Stimulated activated naive CD8-positive, alpha-beta T cell treated with anti-CD3 and anti-CD28 coated beads, Interleukin-15, amount 100 ng/mL, for 72 hours (primary cell): ENCODE results near the gene DIAPH3.

Experiments used
- ATAC-seq: fragments of 150-1000 bp; cut with Tn5 transposase; 2 replicates; pipeline ENCODE4 v1.10.0; 2021; ENCODE audit warnings: mild to moderate bottlenecking, moderate library complexity
- DNase-seq, 2 donors: peaks; one replicate each; pipeline ENCODE4 v3.0.0; 2021 to 2022
- H3K27ac Mint-ChIP-seq, 2 donors: one replicate each; pipeline ENCODE4 v1.8.0; 2022; ENCODE audit warnings: mild to moderate bottlenecking in 2 of 2, mixed read lengths in 2 of 2, moderate library complexity in 2 of 2
- H3K27me3 Mint-ChIP-seq: one replicate; pipeline ENCODE4 v1.8.0; 2022; ENCODE audit warnings: mixed read lengths
- H3K4me1 Mint-ChIP-seq: one replicate; pipeline ENCODE4 v1.8.0; 2022; ENCODE audit warnings: mild to moderate bottlenecking, mixed read lengths
- H3K4me3 Mint-ChIP-seq, 2 donors: one replicate each; pipeline ENCODE4 v1.8.0; 2022; ENCODE audit warnings: mild to moderate bottlenecking in 2 of 2, mixed read lengths in 2 of 2, moderate library complexity in 1 of 2
- H3K9me3 Mint-ChIP-seq, 2 donors: one replicate each; pipeline ENCODE4 v1.8.0; 2022; ENCODE audit warnings: mixed read lengths in 2 of 2

DIAPH3 gene

DNA sequence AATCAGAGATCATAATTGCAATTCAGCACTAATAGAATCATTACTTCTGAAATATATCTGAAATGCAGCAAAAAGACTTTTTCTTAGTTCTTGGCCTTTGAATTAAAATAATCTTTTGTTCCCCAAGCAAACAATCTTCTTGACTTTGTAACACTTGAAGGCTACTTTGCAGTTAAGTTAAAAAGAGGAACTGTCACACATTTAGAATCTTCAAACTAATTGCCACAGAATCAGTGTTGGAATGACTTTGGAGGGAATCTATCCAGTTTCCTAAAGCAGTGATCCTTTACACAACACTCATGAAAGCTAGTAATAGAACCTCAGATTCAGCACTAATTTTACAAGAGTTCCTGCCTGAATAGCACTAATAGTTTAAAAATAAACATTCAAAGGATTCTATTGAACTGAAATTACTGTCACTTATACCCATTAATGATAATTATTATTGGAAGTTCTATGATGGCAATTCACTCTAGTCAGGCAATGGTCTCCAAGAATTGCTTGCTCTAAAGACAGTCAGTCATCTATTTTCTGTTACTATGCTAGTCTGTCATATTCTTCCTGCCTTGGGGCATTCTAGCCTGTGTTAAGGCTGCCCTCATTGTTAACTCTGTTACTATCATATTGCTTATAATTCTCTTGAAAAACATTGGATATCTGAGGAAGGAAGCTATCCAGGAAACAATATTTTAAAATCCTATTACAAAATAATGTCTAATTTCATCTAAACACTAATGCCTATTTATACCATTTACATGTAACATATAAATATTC is 362.4 kb downstream of the DIAPH3 start:
- no peak overlapping the region for H3K27ac Mint-ChIP-seq
- H3K9me3 Mint-ChIP-seq = no peaks in the 10 kb centered on the region
- H3K27me3 Mint-ChIP-seq = no peaks in the 10 kb centered on the region
- ATAC-seq = no peak
- H3K4me3 Mint-ChIP-seq = no peak overlapping the region
- no peak for DNase-seq
- H3K4me1 Mint-ChIP-seq = no peaks in the 10 kb centered on the region

DNA sequence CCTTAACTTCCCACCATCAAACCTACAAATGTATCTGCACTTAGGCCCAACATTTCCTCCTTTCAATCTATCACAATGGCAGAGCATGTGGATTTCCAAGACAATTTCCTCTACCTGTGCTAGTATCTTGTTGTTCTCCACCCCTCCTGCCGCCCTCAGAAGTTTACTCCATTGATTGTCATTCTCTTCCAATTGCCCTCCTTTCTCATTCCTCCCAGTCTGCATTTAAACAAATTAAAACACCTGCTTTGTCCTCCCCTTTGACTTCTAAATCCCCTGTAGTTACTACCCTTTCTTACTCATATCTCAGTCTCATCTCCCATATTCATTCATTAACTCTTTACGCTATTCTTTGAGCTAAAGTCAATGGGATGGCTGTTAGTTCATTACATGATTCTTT is 370.6 kb downstream of the DIAPH3 start:
- H3K9me3 Mint-ChIP-seq = no peaks in the 10 kb centered on the region
- no peak overlapping the region for H3K27ac Mint-ChIP-seq
- H3K27me3 Mint-ChIP-seq = no peaks in the 10 kb centered on the region

DNA sequence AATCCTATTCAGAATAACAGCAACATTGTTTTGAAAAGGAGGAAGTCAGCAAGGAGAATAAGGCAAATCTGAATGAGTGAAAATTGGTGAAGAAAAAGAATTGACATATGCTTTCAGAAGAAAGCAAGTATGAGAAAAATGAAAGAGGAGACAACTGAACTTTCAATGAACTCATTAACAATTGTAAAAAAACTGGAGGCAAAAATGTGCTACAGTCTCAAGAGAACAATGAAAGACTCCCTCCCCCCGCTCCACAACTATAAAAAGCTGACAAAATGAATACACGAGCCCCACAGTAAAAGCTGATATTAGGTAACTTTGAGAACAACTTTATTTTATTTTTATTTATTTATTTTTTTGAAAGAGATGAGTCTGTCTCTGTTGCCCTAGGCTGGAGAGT is 373.1 kb downstream of the DIAPH3 start:
- ATAC-seq = no peak
- H3K4me1 Mint-ChIP-seq = no peaks in the 10 kb centered on the region
- no peak overlapping the region for H3K4me3 Mint-ChIP-seq
- no peaks in the 10 kb centered on the region for H3K27me3 Mint-ChIP-seq
- no peak for DNase-seq
- no peaks in the 10 kb centered on the region for H3K9me3 Mint-ChIP-seq
- H3K27ac Mint-ChIP-seq = no peak overlapping the region

More for the DNA sequence above, 370.6 kb downstream of the DIAPH3 start:
- Mint-ChIP-seq H3K4me1 (no peaks in the 10 kb centered on the region), H3K4me3 (no peak overlapping the region)
- ATAC-seq (no peak), DNase-seq (no peak)

DNA sequence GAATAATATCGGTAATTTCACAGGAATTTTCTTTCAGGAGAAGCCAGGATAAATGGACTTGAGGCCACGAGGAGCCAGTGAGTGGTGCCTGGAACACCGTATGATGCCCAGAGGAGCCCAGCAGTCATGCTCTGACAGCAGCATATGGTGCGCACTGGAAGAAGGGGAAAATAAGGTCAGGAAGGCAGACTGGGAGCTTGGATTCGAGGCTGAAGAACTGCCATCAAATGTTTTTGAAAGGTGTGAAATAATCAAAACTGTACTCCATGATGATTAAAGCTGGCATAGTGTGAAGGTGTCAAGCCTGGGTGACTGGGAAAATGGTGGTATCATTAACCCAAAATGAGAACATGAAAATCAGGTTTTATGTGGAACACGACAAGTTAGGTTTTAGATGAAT is 374.2 kb downstream of the DIAPH3 start:
- no peak for DNase-seq
- H3K27ac Mint-ChIP-seq = peak overlapping the region in 1 of 2 donors; percentile 45
- no peak for ATAC-seq
- H3K4me1 Mint-ChIP-seq = no peaks in the 10 kb centered on the region
- H3K4me3 Mint-ChIP-seq = no peak overlapping the region
- no peaks in the 10 kb centered on the region for H3K9me3 Mint-ChIP-seq
- no peaks in the 10 kb centered on the region for H3K27me3 Mint-ChIP-seq

DNA sequence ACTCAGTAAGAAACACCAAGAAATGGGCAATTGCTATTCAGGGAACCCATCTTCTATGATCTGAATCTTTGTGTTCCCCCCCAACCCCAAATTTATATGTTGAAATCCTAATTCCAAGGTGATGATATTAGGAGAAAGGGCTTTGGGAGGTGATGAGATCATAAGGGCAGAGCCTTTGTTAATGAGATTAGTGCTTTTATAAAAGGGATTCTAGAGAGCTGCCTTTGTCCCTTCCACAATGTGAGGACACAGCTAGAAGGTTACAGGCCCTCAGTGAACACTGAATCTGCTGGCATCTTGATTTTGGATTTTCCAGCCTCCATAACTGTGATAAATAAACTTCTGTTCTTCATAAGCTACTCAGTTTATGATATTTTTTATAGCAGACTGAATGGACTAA is 376.0 kb downstream of the DIAPH3 start:
- H3K27ac Mint-ChIP-seq = no peak overlapping the region
- no peak for DNase-seq
- ATAC-seq = no peak
- H3K27me3 Mint-ChIP-seq = no peaks in the 10 kb centered on the region
- H3K9me3 Mint-ChIP-seq = no peaks in the 10 kb centered on the region
- no peak overlapping the region for H3K4me3 Mint-ChIP-seq
- no peaks in the 10 kb centered on the region for H3K4me1 Mint-ChIP-seq

DNA sequence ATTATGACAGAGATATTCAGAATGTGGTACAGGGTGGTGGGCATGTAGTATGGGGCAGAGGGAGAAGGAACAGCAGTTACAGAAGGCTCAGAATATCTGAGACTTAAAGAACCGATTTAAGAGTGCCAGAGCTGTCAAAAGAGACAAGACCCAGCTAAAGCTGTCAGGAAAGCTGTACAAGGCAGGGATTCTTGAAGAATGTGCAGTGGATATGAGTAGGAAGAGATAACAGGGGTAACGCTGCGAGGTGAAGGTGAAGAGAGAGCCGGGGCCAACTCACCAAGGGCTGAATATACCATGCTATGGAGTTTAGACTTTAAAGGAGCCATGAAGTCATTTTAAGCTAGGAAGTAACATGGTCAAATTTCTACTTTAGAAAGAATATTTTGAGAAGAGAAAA is 381.0 kb downstream of the DIAPH3 start:
- Mint-ChIP-seq H3K27me3 (no peaks in the 10 kb centered on the region), H3K4me1 (no peaks in the 10 kb centered on the region), H3K4me3 (no peak overlapping the region), H3K9me3 (no peaks in the 10 kb centered on the region), H3K27ac (no peak overlapping the region)
- no peak for DNase-seq
- no peak for ATAC-seq

DNA sequence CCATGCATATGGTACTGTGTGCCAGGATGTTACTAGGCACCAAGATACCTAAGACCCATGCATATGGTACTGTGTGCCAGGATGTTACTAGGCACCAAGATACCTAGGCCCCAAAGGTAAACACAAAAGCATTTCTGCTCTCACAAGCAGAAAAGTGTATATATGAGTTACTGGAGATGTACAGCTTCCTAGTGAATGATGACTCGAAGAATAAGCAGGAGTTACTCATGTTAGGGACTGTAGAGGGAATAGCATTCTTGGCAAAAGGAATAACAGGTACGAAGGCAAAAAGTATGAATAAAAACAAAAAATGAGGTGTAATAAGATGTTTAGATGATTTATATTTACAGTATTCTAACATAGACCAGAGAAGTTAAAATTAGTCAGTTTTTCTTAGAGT is 383.7 kb downstream of the DIAPH3 start:
- Mint-ChIP-seq H3K4me3 (no peak overlapping the region), H3K27me3 (no peaks in the 10 kb centered on the region), H3K9me3 (no peaks in the 10 kb centered on the region), H3K27ac (no peak overlapping the region), H3K4me1 (no peaks in the 10 kb centered on the region)
- DNase-seq (no peak), ATAC-seq (no peak)

DNA sequence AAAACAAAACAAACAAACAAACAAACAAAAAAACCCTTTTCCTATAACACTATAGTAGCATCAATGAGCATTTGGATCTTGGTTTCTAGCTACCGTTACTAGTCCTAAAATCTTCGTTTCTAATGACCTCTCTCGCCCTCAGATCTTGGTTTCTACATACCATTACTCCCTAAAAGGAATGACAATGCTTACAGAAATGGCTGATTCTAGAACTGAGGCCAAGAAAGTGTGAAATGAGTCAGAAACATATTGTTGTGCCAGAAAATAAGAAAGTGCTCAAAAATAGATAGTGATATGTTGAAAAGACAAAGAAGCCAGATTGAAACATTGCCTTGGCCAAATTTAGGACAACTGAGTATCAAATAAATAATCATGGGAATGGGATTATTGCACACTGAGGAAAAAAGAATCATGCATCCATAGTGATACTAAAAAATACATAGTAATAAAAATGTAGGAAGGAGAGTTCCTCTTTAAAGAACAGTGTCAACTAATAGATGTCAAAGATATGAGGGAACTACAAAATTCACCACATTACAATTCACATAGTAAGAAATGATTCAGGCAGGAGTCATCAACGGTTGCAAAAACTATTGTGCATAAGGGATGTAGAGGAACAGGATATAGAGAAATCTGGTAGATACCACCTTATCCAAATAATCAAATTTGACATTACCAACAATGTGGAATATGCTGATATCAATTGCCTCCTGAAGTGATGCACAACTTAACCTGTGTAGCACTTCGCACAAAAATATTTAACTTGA is 386.6 kb downstream of the DIAPH3 start:
- DNase-seq (no peak), ATAC-seq (no peak)
- Mint-ChIP-seq H3K27ac (no peak overlapping the region), H3K27me3 (no peaks in the 10 kb centered on the region), H3K4me1 (no peaks in the 10 kb centered on the region), H3K9me3 (no peaks in the 10 kb centered on the region), H3K4me3 (no peak overlapping the region)

DNA sequence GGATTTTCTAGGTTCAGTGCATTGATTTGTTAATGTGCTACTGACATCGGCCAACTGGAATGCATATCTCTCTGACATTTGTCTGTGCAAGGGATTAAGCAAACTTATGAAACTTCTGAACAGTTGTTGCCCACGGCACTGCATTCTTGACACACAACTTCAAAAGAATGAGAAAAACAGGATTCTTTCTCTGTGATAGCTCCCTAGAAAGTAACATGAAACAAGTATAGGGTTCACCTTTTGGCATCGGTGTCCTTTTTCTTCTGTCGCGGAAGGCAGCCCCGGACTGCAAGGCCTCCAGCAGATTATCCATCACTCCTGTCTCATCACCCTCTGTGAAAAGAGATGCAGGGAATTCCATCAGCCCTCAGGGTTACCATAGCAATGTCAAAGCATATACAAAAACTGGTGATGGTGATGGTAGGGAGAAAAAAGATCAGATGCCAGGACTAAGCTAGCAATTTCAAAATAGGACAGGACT is 389.2 kb downstream of the DIAPH3 start:
- ATAC-seq (no peak), DNase-seq (no peak)
- Mint-ChIP-seq H3K9me3 (no peaks in the 10 kb centered on the region), H3K27ac (no peak overlapping the region), H3K4me3 (no peak overlapping the region), H3K4me1 (no peaks in the 10 kb centered on the region), H3K27me3 (no peaks in the 10 kb centered on the region)

DNA sequence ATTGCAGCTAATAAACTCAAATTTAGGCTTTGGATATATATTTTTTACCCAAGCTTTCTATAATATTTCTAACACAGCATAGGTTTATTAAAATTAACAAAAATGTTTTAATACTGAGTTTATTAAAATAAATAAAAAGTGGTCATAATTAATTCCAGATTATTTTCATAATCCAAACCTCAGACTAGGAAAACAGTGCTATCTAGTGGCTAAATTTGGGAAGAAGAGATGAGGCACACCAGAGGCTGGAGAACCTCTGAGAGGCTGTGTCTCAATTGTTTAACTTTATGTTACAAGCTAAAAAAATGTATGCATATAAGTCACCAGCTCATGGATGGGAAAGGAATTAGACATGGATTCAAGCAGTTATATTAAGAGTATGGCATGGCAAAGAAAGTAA is 392.5 kb downstream of the DIAPH3 start:
- Mint-ChIP-seq H3K27me3 (no peaks in the 10 kb centered on the region), H3K4me1 (no peaks in the 10 kb centered on the region), H3K9me3 (no peaks in the 10 kb centered on the region), H3K27ac (no peak overlapping the region), H3K4me3 (no peak overlapping the region)
- no peak for DNase-seq
- ATAC-seq = no peak

DNA sequence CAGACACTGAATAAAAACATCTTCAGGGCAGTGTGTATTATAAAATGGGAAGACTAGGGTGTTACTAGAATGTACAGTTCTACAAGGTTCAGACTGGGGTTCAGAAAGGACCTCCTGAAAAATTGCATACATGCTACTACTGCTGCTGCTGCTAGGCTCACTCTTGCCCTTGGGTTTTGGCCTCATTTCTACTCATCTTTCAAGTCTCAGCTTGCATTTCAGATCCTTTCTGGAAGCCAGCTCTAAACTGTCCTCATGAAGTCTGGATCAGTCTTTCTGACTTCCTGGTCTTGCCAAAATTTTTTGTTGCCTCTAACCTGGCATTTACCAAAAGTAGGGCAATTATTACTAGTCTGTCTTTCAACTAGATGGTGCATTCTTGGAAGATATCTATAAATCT is 393.3 kb downstream of the DIAPH3 start:
- Mint-ChIP-seq H3K9me3 (no peaks in the 10 kb centered on the region), H3K4me1 (no peaks in the 10 kb centered on the region), H3K27ac (no peak overlapping the region), H3K4me3 (no peak overlapping the region), H3K27me3 (no peaks in the 10 kb centered on the region)
- ATAC-seq (no peak), DNase-seq (no peak)

DNA sequence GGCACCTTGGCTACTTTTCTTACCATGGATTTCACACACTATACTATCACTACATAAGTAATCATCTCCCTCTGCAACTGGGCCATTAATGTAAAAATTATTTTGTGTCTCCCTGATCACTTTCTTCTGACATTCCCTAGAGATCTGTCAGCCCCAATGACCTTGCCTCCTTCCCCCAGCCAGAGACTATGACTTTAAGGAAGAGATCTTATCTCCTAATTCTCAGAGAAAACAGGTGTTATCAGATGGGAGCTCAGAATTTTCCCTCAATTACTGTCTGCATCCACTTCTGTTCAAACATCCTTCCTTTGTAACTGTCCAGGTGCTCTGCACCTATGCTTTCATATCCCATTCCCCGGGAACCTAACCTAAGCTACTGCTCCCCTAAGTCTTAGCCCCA is 397.5 kb downstream of the DIAPH3 start:
- no peak overlapping the region for H3K4me3 Mint-ChIP-seq
- no peaks in the 10 kb centered on the region for H3K4me1 Mint-ChIP-seq
- ATAC-seq (no peak), DNase-seq (no peak)
- no peaks in the 10 kb centered on the region for H3K27me3 Mint-ChIP-seq
- no peak overlapping the region for H3K27ac Mint-ChIP-seq
- H3K9me3 Mint-ChIP-seq = no peaks in the 10 kb centered on the region

DNA sequence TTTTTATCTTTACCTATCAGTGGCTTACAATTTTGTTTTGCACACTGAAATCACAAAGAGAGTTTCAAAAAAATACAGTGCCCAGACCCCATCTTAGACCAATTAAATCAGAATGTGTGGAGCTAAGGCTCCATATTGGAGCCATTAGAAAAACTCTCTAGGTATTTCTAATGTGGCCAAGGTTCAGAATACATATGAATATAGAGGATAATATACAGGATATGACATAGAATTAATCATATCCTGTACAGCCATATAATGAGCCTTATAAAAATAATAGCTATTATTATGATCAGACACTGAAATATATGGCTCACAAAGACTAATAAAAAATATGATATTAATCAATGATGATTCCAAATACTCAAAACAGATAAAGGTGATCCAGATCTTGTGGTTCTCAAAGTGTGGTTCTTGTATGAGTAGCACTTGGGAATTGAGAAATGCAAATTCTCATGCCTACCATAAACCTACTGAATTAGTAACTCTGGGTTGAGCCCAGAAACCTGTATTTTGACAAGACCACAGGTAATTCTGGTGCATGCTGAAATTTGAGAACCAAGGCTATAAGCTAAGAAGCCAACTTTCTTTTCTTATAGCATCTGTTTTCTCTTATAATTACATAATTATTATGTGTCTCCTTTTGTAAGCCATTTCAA is 408.0 kb downstream of the DIAPH3 start:
- H3K9me3 Mint-ChIP-seq = no peaks in the 10 kb centered on the region

DNA sequence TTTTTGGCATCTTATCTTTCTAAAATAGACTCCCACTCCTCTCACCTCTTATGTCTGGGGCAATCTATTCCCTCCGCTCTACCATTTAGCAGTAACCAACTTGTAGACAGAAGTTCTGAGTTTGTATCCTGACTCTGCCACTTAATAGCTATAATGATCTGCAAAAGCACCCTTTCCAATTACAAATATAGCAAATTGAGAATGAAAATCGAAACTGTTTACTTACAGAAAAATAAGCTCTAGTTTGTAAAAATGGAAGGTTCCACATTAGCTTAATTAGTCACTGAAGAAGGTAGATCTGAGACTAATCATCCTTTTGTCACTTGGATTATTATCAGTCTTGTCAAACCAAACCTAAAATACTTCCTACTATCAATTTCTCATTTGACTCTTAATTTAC is 409.3 kb downstream of the DIAPH3 start:
- Mint-ChIP-seq H3K27me3 (peaks cover 8% of the 10 kb centered on the region), H3K9me3 (no peaks in the 10 kb centered on the region), H3K4me1 (no peaks in the 10 kb centered on the region), H3K4me3 (no peak overlapping the region), H3K27ac (no peak overlapping the region)
- DNase-seq (no peak), ATAC-seq (no peak)

More for the DNA sequence above, 408.0 kb downstream of the DIAPH3 start:
- ATAC-seq = no peak
- Mint-ChIP-seq H3K27ac (no peak overlapping the region), H3K4me1 (no peaks in the 10 kb centered on the region), H3K27me3 (peaks cover 8% of the 10 kb centered on the region), H3K4me3 (no peak overlapping the region)
- DNase-seq = no peak

DNA sequence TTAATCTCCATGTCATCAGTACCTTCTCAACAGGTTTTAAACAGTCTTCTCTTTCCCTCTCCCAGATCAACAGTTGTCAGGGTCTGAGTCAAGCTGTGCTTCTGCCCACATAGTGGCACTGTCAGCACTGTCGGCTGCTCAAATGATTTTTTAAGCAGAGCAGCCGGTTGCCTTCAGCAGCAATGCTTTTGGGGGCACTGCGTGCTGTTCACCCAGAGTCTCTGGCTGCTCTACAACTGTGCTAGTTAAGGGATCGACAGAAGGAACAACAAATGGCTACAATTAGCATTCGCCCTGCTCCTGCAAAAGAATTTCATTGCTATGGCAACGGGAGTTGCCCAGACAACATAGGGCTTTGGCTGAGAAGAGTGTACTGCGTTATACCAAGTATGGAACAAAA is 412.9 kb downstream of the DIAPH3 start:
- Mint-ChIP-seq H3K27me3 (peaks cover 8% of the 10 kb centered on the region), H3K9me3 (no peaks in the 10 kb centered on the region), H3K4me3 (no peak overlapping the region), H3K27ac (no peak overlapping the region), H3K4me1 (no peaks in the 10 kb centered on the region)
- no peak for ATAC-seq
- DNase-seq = no peak

DNA sequence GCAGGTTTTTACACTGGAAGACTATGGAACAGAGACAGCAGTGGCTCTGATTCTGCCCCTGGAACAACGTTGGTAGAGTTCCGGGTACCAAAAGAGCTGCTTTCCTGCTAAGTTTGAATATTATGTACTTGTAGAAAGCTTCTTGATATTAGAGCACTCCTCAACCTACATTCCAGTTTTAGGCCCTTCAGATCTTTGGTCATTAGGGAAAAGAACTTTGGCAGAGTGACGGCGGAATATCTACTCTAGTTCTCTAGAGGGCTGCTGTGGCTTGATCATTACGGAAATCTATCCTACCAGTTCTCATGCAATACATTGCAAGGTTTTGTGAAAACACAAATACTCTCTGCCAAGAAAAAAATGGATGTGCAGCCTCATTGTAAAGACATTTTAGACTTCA is 415.7 kb downstream of the DIAPH3 start:
- Mint-ChIP-seq H3K27ac (no peak overlapping the region), H3K9me3 (no peaks in the 10 kb centered on the region), H3K4me3 (no peak overlapping the region), H3K4me1 (no peaks in the 10 kb centered on the region), H3K27me3 (no peaks in the 10 kb centered on the region)
- no peak for DNase-seq
- ATAC-seq = no peak
